Hepatocyte (in vitro differentiated cells): ENCODE data around the gene SIX2.
"Not testable (repeated sequence)": the region's sequence is repeated elsewhere in the genome, so short reads cannot be mapped to it uniquely, and the experiment has no call there.

Experiments
- CTCF ChIP-seq: fragments of 200-600 bp; sonication (generic); IDR thresholded peaks from 2 replicates; pipeline ENCODE4 v1.5.1; 2016; ENCODE audit warnings: antibody characterized with exemption, mild to moderate bottlenecking; ENCODE audit not compliant: poor library complexity
- EZH2 ChIP-seq: fragments of 200-600 bp; sonication (generic); IDR thresholded peaks from 2 replicates; pipeline ENCODE4 v1.6.1; 2016; ENCODE audit warnings: antibody characterized with exemption, mild to moderate bottlenecking, borderline replicate concordance
- EZH2phosphoT487 ChIP-seq: fragments of 200-600 bp; sonication (generic); IDR thresholded peaks from one replicate; pipeline ENCODE4 v1.6.1; 2018; ENCODE audit warnings: antibody characterized with exemption, mild to moderate bottlenecking, low read depth, moderate library complexity; ENCODE audit not compliant: unreplicated experiment, severe bottlenecking

DNA sequence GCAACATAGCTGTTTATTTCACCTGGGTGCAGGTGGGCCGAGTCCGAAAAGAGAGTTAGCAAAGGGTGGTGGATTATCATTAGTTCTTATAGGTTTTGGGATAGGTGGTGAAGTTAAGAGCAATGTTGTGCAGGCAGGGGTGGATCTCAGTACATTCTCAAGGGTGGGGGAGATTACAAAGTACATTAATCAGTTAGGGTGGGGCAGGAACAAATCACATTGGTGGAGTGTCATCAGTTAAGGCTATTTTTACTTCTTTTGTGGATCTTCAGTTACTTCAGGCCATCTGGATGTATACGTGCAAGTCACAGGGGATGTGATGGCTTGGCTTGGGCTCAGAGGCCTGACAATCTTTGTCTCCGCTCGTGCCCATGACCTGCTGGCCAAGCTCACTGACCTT is 30.6 kb upstream of the SIX2 start:
- not testable (repeated sequence) for TF ChIP-seq CTCF, EZH2, EZH2phosphoT487
